HuH-7 (cell line): Measurements from ENCODE around the gene DNAH14.

Experiments
- DNase-seq: peaks from one replicate; pipeline ENCODE4 v3.0.0; 2011; ENCODE audit warnings: low spot score

Gene DNAH14

DNA sequence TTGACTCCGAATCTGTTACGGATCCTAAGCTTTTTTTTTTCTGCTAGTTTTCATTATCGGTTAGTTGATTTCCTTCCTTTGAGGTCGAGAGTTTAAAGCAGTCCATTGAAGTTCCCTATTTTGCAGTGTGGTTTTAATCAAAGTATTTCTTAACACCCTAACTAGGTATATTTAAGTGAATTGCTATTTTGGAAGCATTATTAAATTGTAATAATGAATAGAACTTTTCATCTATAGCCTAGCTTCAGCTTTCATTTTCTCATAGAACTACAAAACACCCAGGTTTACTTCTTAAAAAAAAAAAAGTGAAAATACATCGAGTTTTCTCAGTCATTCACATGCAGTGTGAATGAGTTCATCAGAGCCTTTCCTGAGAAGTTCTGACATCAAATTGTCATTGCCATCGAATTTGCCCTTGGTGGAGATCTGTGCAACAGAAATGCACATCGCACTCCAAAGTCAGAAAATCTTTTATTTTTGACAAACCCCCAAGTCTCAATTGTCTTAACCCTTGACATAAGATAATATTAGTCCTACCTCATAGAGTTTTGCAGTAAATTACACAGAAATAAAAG lies 499.5 kb downstream of the DNAH14 start:
- DNase-seq = no peak

DNA sequence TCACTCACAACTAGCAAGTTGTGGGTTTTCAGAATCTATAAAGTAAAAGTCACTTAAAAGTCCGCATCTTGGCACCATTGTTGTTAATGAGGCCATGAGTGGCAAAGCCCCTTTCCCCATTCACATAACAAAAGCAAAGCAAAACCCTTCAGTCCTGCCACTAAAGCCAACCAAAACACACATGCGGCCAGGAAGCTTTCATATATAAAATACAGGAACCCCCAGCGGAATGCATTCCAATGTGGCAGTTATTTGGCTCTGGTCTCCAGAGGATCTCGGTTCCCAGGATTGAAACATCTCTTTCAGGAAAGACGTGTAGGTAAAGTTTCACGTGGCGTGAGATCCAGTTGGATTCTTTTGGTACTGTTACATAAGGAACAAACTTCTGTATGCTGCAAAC lies 500.8 kb downstream of the DNAH14 start:
- DNase-seq = no peak

GRCh38 chr1:225431081-225431863 lies 501.8 kb downstream of the DNAH14 start:
- no peak for DNase-seq

- no peak for DNase-seq
Observed at GRCh38 chr1:225434046-225434445, 504.6 kb downstream of the DNAH14 start.

GRCh38 chr1:225435076-225435475 lies 505.6 kb downstream of the DNAH14 start:
- DNase-seq = no peak

- no peak for DNase-seq
Observed at GRCh38 chr1:225435487-225435886, 506.0 kb downstream of the DNAH14 start.

GRCh38 chr1:225435957-225436392 lies 506.5 kb downstream of the DNAH14 start:
- DNase-seq = no peak

GRCh38 chr1:225437710-225438437 lies 508.4 kb downstream of the DNAH14 start:
- no peak for DNase-seq

DNA sequence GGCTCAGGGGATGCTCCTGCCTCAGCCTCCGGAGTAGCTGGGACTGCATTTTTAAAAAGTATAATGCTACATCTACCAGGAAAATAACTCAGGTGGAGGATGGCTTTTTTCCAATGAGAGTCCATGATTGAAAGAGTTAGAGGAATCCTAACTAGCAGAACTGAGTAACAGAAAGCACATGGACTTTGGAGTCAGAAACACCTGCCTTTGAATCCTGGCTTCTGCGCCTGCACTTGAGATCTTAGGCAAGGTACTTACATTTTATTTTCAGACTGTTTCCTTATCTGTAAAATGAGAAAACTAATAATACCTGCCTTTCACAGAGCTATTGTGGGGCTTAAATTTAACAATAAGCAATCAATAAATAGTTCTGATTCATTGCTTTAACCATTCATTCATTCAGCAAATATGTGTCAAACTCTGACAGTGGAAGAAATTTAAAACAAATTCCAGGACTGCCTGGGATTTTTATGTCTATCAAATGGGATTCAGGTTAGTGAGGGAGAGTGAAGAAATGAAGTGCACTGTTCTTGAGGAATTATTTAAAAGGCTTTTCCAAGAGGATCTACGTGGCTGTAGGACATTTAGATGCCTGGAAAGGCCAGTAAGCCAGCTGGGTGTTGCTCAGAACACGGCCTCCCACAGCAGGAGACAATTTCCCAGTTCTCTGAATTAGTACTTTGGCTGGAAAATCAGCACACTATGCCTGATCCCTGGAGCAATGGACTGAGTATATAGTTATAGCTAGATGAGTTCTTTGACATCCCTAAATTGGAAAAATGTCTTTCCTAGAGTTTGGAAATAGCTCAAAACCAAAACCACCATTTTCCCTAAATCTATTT lies 511.1 kb downstream of the DNAH14 start:
- DNase-seq = no peak

- DNase-seq = peak; percentile 73
Observed at GRCh38 chr1:225441314-225442122, 512.0 kb downstream of the DNAH14 start.

GRCh38 chr1:225442123-225442505 lies 512.6 kb downstream of the DNAH14 start:
- DNase-seq = no peak

GRCh38 chr1:225445639-225446594 lies 516.4 kb downstream of the DNAH14 start:
- no peak for DNase-seq

DNA sequence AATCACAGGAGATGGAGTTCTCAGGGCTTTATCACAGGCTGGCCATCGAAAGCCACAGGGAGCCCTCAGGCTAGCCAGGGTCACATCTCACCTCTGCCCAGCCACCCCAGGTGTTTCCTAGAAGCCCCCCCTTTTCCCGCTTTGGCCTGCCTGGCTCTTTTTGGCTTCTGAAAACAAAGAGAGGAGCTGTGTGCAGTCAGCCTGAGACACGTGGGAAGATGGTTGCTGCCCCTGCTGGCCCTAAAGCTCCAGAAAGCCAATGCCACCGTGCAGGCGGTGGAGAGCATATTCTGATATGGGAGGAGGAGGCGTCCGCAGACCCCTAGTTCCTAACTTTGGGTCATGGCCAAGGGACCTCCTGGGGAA lies 517.1 kb downstream of the DNAH14 start:
- DNase-seq = no peak

GRCh38 chr1:225446981-225447615 lies 517.6 kb downstream of the DNAH14 start:
- DNase-seq = no peak

GRCh38 chr1:225447650-225448089 lies 518.2 kb downstream of the DNAH14 start:
- no peak for DNase-seq

- DNase-seq = no peak
Observed at GRCh38 chr1:225448146-225448805, 518.8 kb downstream of the DNAH14 start.
